ENCODE data around the gene PRPSAP2. TPM values are rescaled to one million over a fixed set of nuclear protein-coding genes. Genes with fewer than 3 reads are reported as not detected.

PRPSAP2 gene
- total and polyA plus RNA-seq, 2 donors (not counting 1 experiment from before 2014, with no cell fraction given): 27.1 to 58.8 TPM

DNA sequence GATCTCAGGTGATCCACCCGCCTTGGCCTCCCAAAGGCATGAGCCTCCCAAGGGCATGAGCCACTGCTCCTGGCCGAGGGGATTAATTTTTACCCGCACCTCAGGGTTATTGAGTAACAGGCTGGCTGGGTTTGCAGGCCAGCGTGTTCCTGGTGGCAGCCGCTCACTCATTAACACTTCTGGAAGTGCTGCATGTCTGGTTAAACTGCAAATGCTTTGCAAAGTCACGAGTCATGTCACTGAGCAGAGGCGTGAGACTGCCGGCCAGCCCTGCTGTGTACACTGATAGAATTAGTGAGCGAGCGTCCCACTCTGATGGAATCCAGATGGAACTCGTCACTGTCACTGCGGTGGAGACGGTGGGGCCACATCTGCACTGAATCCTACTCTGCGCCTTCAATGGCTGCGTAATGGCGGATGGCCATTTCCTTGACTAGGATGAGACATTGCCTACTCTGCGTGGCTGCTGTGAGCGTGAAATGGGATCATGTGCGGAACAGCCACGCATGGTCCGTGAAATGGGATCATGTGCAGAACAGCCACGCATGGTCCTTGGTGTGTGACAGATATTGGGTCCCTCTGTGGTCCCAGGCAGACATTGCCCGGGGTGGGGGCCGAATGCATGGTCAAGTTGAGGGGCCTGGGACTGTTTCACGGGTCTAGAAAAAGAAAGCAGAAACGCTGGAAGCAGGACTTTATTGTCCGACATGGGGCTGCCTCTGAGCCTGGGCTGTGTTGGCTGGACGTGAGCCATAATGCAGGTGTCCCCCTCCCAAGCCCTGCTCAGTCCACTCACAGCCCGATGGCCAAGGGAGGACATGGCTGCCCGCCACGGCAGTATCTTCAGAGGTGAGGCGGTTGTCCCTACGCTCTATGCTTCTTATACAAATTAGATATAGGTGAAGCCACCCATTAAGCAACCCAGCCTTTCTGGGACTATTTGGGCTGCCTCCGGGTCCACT is 93.3 kb downstream of the PRPSAP2 start:
- 87% methylated on average over 29 of the region's 34 CpGs for WGBS (ENCODE audit: insufficient coverage)
- Histone ChIP-seq H3K36me3 (replicated peaks in 1 of 2; ENCODE audit: control extremely low read depth in 1 of 2, control insufficient read depth in 1 of 2, extremely low read depth in 1 of 2, insufficient read depth in 2 of 2, low read length in 1 of 2) (no peaks in the 10 kb centered on the region), H2AFZ (ENCODE audit: insufficient read depth, low read depth, low read length, poor library complexity, severe bottlenecking) (no peak overlapping the region), H3K9me3 (ENCODE audit: control extremely low read depth in 1 of 3, control insufficient read depth in 2 of 3, insufficient read depth in 1 of 3, low read length in 2 of 3) (peaks cover 0 to 5% (median 0%) of the 10 kb centered on the region in 3 donors), H3K4me2 (replicated peaks; ENCODE audit: low read depth, low read length, poor library complexity, severe bottlenecking) (no peak overlapping the region), H3K27ac (ENCODE audit: low read length in 2 of 2) (no peak overlapping the region), H3K27me3 (replicated peaks in 1 of 4; ENCODE audit: control extremely low read depth in 1 of 4, control insufficient read depth in 3 of 4, insufficient read depth in 4 of 4, low read length in 3 of 4) (peaks cover 0 to 14% (median 2%) of the 10 kb centered on the region in 4 experiments), H3K4me1 (ENCODE audit: control insufficient read depth in 2 of 2, insufficient read depth in 2 of 2, low read length in 2 of 2) (peaks cover 0 to 5% of the 10 kb centered on the region in 2 donors), H4K20me1 (ENCODE audit: control insufficient read depth, insufficient read depth, low read length, poor library complexity, severe bottlenecking) (no peaks in the 10 kb centered on the region), H3K9ac (ENCODE audit: low read length) (no peak overlapping the region), H3K4me3 (ENCODE audit: control extremely low read depth in 1 of 5, extremely low read depth in 1 of 5, insufficient read depth in 1 of 5, low read depth in 2 of 5, low read length in 4 of 5) (no peak overlapping the region), H3K79me2 (ENCODE audit: control insufficient read depth, insufficient read depth, low read length) (no peaks in the 10 kb centered on the region)
- DNase-seq (no peak), ATAC-seq (ENCODE audit: low read depth) (no peak)
- H3K27ac Mint-ChIP-seq: no peak overlapping the region
- intact Hi-C loops (cut with micrococcal nuclease): no loop called here
- CTCF ChIA-PET: no interaction called here
- no peak for TF ChIP-seq EZH2 (IDR thresholded peaks at IDR 0.05; ENCODE audit: borderline replicate concordance, insufficient read depth, low read depth, low read length, poor library complexity, severe bottlenecking)
- no peak for TF ChIP-seq CTCF (IDR thresholded peaks at IDR 0.05)
- H3K4me1 Mint-ChIP-seq: peaks cover 3% of the 10 kb centered on the region
- no peak overlapping the region for H3K4me3 Mint-ChIP-seq
- POLR2A ChIA-PET: no interaction called here
- no peaks in the 10 kb centered on the region for H3K9me3 Mint-ChIP-seq (ENCODE audit: insufficient read depth)
- peaks cover 28% of the 10 kb centered on the region for H3K27me3 Mint-ChIP-seq

Data from B cell (primary cell).